ENCODE data around the gene EOLA2. TPM values are rescaled to one million over a fixed set of nuclear protein-coding genes. Genes with fewer than 3 reads are reported as not detected.
"Not testable (repeated sequence)": the region's sequence is repeated elsewhere in the genome, so short reads cannot be mapped to it uniquely, and the experiment has no call there.

EOLA2 gene
- total RNA-seq, 2 donors from 2014 or later = 24.2 to 34.0 TPM

DNA sequence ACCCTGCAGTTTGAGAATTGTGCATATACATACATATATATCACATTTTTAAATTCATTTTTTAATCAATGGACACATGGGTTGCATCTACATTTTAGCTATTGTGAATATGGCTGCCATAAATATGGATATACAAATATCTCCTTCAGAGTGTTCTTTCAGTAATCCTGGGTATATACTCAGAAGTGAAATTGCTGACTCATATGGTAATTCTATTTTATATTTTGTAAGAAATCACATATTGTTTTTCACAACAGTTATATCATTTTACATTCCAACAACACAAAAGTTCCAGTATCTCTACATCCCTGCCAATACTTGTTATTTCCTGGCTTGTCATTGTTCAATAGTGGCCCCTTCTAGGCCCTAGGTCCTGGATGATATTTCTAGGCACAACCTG, 29.6 kb downstream of the EOLA2 start:
- Mint-ChIP-seq H3K36me3 (peaks cover 0 to 4% of the 10 kb centered on the region in 2 donors), H3K27ac (no peak overlapping the region), H3K9me3 (peaks cover 0 to 4% of the 10 kb centered on the region in 2 donors)
- no peak for DNase-seq (ENCODE audit: low spot score in 2 of 2)
- no peak for ATAC-seq

DNA sequence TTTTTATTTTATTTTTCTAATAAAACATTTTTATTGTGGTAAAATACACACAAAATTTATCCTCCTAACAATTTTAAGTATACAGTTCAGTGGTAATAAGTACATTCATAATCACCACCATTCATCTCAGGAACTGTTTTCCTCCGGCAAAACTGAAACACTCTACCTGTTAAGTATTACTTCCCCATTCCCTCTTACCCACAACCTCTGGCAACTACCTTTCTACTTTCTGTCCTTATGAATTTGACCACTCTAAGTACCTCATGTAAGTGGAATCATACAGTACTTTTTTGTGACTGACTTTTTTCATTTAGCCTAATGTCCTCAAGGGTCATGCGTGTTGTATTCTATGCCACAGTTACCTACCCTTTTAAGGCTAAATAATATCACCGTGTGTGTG, 30.0 kb downstream of the EOLA2 start:
- H3K36me3 Mint-ChIP-seq = peaks cover 0 to under 1% of the 10 kb centered on the region in 2 donors
- H3K9me3 Mint-ChIP-seq = peaks cover 0 to 4% of the 10 kb centered on the region in 2 donors
- no peak for DNase-seq (ENCODE audit: low spot score in 2 of 2)
- no peak for ATAC-seq
- H3K27ac Mint-ChIP-seq = no peak overlapping the region

DNA sequence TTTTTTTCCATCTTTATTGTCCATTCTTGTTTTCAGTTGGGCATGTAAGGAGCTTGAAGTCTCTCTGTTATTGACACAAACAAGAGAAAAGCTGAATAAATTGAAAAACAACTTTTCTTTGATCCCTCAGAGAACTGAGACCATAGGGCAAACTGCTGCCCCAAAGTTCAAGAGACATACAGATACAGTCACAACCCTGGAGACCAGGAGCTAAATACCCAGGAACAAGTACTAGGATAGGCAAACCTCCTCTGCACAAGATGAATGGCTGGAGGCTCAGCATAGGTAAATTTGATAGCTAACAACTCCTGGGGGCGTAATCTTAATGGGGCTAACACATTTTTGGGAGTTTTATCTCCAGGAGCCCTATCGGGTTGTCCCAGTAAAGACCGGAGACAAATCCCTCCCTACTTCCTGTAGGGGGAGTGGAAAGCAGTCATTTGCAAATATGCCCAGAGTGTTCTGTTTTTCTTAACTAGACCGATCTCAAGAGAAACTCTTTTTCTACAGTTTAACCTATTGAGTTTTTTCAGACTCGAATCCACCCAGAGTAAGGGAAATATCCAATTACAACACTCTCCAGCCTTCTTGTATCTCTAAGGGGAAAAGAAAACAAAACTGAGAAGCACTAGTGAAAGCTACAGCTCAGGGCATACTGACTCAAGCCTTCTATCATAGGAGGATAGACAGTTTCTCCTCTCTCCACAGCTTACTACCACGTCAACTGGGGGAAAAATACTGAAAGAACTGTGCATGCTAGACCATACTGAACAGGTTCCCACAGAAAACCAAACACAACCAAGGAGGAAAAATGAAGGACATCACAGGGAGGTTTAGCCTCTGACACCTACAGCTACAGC, 34.2 kb downstream of the EOLA2 start:
- ATAC-seq (peak; percentile 77 to 94), DNase-seq (ENCODE audit: low spot score in 2 of 2) (no peak)
- Mint-ChIP-seq H3K27ac (peak overlapping the region in 1 of 2 donors; percentile 79), H3K36me3 (no peaks in the 10 kb centered on the region), H3K9me3 (peaks cover 0 to 4% of the 10 kb centered on the region in 2 donors)

DNA sequence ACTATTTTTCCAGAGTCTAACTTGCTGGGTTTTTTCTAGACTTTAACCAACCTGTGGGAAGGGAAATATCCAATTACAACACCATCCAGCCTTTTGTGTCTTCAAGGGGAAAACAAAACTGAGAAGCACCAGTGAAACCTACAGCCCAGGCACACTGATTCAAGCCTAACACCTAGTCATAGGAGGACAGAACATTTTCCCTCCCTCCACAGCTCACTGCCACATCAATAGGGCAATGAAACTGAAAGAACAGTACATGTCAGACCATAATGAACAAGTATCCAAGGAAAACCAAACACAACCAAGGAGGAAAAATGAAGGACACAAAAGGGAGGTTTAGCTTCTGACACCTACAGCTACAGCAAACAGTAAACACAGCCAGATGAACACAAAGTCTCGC, 39.7 kb downstream of the EOLA2 start:
- DNase-seq (ENCODE audit: low spot score in 2 of 2) = peak in 1 of 2 donors; percentile 25
- Mint-ChIP-seq H3K27ac (no peak overlapping the region), H3K36me3 (no peaks in the 10 kb centered on the region), H3K9me3 (peaks cover 0 to 6% of the 10 kb centered on the region in 2 donors)
- ATAC-seq = peak; percentile 79 to 99

DNA sequence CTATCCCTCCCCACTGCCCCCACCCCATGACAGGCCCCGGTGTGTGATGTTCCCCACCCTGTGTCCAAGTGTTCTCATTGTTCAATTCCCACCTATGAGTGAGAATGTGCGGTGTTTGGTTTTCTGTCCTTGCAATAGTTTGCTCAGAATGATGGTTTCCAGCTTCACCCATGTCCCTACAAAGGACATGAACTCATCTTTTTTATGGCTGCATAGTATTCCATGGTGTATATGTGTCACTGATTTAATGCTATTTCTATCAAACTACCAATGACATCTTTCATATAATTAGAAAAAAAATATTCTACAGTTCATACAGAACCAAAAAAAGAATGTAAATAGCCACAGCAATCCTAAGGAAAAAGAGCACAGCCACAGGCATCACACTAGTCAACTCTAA, 47.5 kb downstream of the EOLA2 start:
- H3K36me3 Mint-ChIP-seq, ATAC-seq, H3K27ac Mint-ChIP-seq: not testable (repeated sequence)

More for the DNA sequence above, 47.5 kb downstream of the EOLA2 start:
- DNase-seq (ENCODE audit: low spot score in 2 of 2); H3K9me3 Mint-ChIP-seq: not testable (repeated sequence)

Other genes starting within 250 kb of the EOLA2 start
- not detected for gene MAGEA11, start 226.4 kb downstream of the EOLA2 start, total RNA-seq
- under 1 TPM; 0.11 to 0.72 TPM for gene HSFX1, start 164.4 kb downstream of the EOLA2 start, total RNA-seq
- gene MAGEA9, start 156.6 kb downstream of the EOLA2 start, total RNA-seq = not detected
- not detected for gene MAGEA8, start 57.3 kb downstream of the EOLA2 start, total RNA-seq
- gene HSFX4, start 8.9 kb downstream of the EOLA2 start, total RNA-seq = not detected